Fibroblast of lung (primary cell): ENCODE data around the gene CPE.

ENCODE experiments used
- EZH2 ChIP-seq: IDR thresholded peaks from 2 replicates; pipeline ENCODE4 v1.5.1; 2012; ENCODE audit warnings: low read length, control low read depth, mild to moderate bottlenecking; ENCODE audit errors: missing control alignments
- TF ChIP-seq, protein P1 (sequence below), 2 donors: IDR thresholded peaks in 1 of 2; conservative IDR thresholded peaks in 1 of 2; 1 replicate in 1 of 2; 2 replicates in 1 of 2; pipeline ENCODE4 v1.5.1; 2011 to 2012; ENCODE audit warnings: low read length in 2 of 2, control low read depth in 1 of 2, inconsistent platforms in 1 of 2, low read depth in 1 of 2, mild to moderate bottlenecking in 1 of 2

DNA sequence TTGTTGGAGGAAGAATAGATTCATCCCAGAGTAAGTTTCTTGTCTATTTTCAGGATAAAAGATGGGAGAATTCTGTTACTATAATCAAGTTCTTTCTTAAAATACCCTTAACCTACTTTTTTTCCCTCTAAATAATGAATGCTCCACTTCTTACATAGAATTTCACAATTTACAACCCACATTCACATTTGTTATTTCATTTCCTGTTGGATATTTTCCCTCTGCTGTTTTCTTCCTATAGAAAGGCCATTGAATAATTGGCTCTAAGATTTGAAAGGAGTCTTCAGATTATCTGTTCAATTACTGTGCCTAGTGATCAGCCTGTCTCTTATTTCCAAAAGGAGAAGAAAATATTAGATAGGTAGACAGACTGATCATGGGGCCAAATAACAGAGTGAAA lies 79.7 kb downstream of the CPE start:
- TF ChIP-seq EZH2, result no peak
- TF ChIP-seq, protein P1, sequence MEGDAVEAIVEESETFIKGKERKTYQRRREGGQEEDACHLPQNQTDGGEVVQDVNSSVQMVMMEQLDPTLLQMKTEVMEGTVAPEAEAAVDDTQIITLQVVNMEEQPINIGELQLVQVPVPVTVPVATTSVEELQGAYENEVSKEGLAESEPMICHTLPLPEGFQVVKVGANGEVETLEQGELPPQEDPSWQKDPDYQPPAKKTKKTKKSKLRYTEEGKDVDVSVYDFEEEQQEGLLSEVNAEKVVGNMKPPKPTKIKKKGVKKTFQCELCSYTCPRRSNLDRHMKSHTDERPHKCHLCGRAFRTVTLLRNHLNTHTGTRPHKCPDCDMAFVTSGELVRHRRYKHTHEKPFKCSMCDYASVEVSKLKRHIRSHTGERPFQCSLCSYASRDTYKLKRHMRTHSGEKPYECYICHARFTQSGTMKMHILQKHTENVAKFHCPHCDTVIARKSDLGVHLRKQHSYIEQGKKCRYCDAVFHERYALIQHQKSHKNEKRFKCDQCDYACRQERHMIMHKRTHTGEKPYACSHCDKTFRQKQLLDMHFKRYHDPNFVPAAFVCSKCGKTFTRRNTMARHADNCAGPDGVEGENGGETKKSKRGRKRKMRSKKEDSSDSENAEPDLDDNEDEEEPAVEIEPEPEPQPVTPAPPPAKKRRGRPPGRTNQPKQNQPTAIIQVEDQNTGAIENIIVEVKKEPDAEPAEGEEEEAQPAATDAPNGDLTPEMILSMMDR (conservative IDR thresholded peaks at IDR 0.05 in 1 of 2, IDR thresholded peaks at IDR 0.05 in 1 of 2; ENCODE audit: low read depth in 1 of 2, low read length in 2 of 2), result no peak
